NCI-H128 (cell line): ENCODE results near the gene FIS1.
A peak's percentile ranks its signal among the peaks of the same experiment; 100 is the strongest.
"Not testable (repeated sequence)": the region's sequence is repeated elsewhere in the genome, so short reads cannot be mapped to it uniquely, and the experiment has no call there.

ENCODE experiments used
- DNase-seq: peaks from one replicate; lab custom pipeline; 2025; ENCODE audit not compliant: unreplicated experiment; lab: John Stamatoyannopoulos, UW

FIS1 gene

DNA sequence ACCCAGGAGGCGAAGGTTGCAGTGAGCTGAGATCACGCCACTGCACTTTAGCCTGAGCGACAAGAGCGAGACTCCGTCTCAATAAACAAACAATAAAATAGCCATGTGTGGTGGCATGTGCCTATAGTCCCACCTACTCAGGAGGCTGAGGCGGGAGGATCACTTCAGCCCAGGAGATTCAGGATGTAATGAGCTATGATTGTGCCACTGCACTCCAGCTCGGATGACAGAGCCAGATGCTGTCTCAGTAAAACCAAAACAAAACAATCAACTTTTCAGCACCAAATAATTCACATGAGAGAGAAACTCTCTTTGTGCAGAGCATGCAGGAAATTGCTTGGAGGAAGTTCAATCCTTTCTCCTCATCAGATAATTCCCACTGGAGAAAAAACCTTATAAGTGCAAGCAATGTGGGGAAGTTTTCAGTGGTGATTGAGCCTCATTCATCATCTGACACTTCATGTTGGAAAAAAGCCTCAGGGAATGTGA is 13.4 kb upstream of the FIS1 start:
- DNase-seq, result no peak

DNA sequence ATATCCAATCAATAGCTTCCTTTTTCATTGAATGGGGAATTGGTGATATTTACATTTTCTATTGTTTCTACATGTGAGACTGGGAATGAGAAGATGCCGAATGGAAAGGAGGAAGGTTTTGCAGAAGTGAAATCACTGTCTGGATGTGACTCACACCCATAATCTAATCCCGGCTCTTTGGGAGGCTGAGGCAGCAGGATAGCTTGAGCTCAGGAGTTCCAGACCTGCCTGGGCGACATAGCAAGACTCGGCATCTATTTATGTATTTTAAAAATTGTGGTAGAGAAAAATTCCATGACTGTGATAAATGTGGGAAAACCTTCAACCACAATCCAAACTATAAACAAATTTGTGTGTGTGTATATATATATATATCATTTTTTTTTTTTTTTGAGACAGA is 10.9 kb upstream of the FIS1 start:
- DNase-seq, result no peak

GRCh38 chr7:101253199-101253598 is 8.3 kb upstream of the FIS1 start:
- not testable (repeated sequence) for DNase-seq

- peak; percentile 96 for DNase-seq
Observed at GRCh38 chr7:101251871-101252659, 7.2 kb upstream of the FIS1 start.

- no peak for DNase-seq
Observed at GRCh38 chr7:101250324-101250723, 5.4 kb upstream of the FIS1 start.

DNA sequence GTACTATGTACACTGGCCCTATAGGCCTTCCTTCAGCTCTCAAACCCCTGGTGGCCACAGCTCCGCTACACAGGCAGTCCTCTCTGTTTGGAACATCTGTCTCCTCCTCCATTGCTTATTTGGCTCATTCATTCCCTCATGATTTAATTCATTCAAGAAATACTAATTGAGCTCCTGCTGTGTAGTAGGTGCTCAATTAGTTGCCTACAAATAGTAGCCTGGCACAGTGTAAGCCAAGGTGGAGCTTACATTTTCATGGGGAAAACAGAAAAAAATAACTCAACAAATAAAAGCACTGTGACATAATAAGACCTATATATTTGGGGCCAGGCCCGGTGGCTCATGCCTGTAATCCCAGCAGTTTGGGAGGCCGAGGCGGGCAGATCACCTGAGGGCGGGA is 3.4 kb upstream of the FIS1 start:
- no peak for DNase-seq

DNA sequence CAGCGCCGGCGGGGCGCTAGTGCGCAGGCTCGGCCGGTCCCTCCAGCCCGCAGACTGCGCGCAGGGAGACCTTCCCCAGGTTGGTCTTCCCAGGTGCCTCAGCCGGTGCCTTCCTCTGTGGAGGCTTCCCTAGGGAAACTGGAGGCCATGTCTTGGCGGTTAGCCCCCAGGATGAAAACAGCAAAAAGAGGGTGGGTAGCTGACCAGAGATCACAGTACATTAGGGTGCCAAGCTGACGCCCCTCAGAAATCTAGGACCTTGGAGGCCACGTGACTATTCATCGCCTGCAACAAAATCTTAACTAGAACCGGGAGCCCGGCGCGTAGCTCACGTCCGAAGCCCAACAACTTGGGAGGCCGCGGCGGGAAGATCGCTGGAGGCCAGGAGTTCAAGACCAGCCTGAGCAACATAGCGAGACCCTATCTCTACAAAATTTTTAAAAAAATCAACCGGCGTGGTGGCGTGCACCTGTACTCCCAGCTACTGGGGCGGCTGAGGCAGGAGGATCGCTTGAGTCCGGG is 327 bp upstream of the FIS1 start:
- DNase-seq, result no peak

DNA sequence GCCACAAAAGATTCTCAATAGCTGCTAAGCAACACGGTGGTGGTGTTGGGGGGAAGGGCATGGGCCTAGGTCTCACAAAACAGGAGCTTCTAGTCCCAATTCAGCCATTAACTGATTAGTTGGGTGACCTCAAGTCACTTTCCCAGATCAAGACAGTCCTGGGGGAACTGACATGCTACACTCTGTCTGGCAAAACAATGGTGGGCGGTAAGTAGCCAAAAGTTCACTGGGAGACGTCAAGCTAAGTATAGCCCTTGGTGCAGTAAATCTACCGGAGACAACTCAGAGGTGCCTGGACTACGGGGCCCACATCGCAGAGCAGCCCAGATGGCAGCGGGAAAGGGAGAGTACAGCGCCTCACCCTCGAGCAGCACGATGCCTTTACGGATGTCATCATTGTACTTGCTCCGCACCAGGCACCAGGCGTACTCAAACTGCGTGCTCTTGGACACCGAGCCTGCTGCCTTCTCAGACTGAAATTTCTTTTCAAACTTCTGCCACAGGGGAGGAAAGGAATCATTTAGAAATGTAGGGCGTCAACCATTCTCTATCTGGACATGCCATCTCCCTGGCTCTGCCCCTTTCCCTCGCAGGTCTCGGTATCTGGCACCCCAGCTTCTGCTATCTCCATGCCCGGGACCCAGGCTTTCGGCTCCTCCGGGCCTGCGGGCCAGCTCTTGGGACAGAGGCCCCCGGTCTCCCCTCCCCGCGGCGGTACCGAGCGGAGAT is 1.1 kb downstream of the FIS1 start:
- no peak for DNase-seq

DNA sequence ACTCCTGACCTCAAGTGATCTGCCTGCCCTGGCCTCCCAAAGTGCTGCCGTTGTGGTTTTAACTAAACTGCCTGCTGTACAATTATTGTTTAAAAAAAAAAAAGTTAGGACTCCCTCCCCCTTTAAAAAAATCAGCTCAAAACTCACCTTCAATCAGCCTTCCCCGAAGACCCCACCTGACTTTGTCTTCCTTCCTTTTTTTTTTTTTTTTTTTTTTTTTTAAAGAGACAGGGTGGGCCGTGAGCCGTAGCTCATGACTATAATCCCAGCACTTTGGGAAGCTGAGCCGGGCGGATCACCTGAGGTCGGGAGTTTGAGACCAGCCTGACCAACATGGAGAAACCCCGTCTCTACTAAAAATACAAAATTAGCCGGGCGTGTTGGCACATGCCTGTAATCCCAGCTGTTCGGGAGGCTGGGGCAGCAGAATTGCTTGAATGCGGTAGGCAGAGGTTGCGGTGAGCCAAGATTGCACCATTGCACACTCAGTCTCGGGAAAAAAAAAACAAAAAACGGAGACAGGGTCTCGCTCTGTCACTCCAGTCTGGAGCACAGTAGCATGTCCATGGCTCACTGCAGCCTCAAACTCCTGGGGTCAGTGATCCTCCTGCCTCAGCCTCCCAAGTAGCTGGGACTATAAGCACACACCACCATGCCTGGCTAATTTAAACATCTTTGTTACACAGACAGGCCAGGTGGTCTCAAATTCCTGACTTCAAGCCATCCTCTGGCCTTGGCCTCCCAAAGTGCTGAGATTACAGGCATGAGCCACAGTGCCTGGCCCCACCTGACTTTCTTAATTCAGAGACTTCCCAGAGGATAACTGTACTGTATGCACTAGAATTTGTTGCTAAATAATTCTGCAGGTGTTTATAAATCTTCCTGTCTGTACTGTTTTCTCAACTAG is 3.2 kb downstream of the FIS1 start:
- no peak for DNase-seq

DNA sequence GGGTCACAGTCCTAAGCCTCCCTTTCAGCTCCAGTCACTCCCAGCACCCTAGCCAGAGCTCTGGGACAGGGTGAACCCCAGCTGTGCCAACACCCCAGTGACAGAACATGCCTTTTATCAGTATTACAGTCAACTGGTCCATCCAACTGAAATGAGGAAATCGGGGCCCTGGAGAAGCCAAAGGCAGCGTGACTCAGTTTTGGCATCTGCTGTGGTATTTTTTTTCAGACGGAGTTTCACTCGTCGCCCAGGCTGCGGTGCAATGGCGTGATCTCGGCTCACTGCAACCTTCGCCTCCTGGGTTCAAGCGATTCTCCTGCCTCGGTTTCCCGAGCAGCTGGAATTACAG is 3.9 kb downstream of the FIS1 start:
- no peak for DNase-seq

DNA sequence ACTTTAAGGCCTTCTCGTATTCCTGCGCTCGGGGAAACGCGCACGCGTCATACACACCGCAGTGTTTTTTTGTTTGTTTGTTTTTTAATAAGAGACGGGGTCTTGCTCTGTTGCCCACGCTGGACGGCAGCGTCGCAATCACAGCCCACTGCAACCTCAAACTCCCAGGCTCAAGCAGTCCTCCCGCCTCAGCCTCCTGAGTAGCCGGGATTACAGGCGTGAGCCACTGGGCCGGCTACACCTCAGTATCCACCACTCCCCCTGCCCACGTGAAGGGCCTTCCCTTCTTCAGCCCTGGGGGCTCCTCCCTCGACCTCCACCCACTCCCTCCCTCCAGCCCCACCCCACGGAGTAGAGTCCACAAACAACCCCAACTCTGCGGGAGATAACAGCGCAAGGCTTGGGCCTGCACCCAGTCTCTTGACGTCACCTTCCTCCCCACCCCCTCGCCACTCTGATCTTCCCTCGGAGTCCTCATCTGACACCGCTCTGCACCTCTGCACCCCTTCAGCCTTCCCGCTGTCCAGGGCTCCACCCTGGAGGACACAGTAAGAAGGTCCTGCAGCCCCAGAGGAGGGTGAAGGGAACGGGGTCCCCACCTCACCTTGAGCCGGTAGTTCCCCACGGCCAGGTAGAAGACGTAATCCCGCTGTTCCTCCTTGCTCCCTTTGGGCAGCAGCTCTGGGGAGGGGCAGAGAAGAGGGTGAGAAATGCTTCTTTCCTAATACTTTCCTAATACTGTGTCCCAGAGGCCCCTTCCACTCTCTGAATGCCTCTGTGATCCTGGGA is 4.5 kb downstream of the FIS1 start:
- DNase-seq, result no peak

- DNase-seq, result no peak
Observed at GRCh38 chr7:101239951-101240220, 5.0 kb downstream of the FIS1 start.

- no peak for DNase-seq
Observed at GRCh38 chr7:101239191-101239950, 5.5 kb downstream of the FIS1 start.

GRCh38 chr7:101238226-101239182 is 6.4 kb downstream of the FIS1 start:
- DNase-seq, result no peak

DNA sequence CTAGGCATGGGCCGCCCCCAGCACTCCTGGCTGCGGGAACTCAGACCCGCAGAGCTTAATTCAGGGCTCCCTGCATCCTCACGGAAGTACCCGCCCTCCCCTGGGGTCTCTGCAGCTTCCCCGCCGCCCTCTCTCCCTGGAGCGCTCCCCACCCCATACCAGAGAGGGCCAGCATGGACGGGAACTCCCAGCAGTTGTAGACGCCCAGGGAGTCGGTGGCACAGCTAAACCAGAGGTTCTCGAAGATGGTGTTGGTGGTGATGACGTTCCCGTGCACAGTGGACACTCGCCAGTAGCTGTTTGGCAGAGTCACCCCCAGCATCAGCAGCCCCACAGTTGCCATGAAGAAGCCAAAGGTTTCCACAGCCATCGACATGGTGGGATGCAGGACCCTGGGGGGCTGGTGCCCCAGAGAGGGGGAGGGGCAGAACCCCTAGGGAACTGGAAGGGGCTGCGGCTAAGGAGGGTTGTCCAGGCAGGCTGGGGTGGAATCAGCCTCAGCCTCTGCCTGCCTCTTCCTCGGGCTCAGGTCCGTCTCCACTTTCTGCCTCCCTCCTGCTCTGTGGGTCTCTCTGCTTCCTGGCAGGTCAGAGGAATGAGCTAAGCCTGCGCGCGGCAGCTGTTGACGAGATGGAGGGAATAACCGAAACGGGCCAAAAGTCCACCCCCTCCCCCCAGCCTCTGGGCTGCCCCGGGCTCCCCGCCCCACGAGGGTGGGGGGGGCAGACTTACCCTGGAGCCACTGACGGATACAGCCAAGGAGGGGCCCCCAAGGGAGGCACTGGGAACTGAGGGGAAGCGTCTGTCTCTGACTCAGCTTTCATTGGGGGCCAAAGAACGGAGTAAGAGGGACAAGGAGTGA is 7.4 kb downstream of the FIS1 start, which contains the start of gene CLDN15:
CLDN15 (minus strand) TSS at position 597 of the 862 bp plus-strand sequence; CDS start at position 376, 221 bp downstream.
- DNase-seq, result no peak

DNA sequence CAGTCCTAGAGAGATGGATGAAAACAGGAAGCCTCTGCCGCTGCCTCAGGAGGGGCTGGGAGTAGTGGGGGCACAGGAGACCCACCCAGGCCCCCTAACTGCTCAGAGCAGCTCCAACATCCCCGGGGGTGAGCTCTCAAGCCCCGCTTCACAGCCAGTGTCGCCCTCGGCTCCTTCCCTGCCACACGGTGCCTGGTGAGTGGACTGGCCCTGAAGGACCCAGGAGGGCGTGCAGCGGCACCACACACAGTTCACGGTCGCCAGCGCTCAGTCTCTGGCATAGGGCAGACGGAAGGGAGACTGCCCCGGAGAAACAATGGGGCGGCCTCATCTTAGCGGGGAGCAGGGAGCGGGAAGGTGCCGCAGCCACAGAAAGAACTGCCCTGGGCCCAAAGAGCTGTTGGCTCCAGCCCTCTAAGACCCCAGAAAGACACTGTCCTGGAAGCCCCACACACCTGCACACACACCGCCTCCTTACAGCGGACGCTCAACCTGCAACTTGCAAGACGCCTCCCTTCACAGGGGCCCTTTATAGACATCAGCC is 8.5 kb downstream of the FIS1 start:
- no peak for DNase-seq

DNA sequence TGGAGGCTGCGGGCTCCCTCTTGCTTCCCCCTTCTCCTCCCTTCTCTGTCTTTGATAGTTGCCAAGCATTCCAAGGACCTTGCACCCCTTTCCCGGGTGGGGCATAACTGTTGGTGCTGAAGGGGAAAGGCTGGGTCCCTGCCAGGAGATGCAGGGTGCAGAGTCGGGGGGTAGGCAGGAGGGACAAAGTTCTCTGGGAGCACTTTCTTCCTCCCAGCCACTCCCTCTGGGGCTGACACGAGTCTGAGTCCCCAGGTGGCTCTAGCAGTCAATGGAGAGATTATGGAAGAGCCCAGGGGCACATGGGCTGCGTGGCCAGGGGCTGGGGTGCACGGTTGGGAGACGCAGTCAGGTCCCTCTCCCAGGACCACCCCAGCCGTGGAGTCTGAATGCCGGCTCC is 9.4 kb downstream of the FIS1 start:
- no peak for DNase-seq
